Left ventricle myocardium superior (tissue), 1 donor: ENCODE data around the gene LAMA3. TPM values are rescaled to one million over a fixed set of nuclear protein-coding genes. Genes with fewer than 3 reads are reported as not detected.

Experiments
- ATAC-seq: fragments of 200-7000 bp; cut with Tn5 transposase; one replicate; pipeline ENCODE4 v1.9.1; 2020; ENCODE audit warnings: mild to moderate bottlenecking, moderate library complexity
- DNase-seq: peaks from one replicate; pipeline ENCODE4 v3.0.0-alpha.2; 2020
- intact Hi-C: fragments of 100-400 bp; cut with micrococcal nuclease; formaldehyde crosslinking; loops from one replicate; pipeline ENCODE4 v1.11.0; 2022
- total RNA-seq: library from RNA; stranded (reverse); fragmentation: NEBNext Ultra II Directional; extraction: Animal tissue kit (Norgen Biotek cat#: 25700); gene quantifications from one replicate; pipeline ENCODE4 v1.2.1, GENCODE V29; 2021
- donor health status: DM: no; HTN: yes; CAD: no; lungs with severe emphysema.

LAMA3 gene
- total RNA-seq, 1 donor from 2014 or later: 3.4 TPM

DNA sequence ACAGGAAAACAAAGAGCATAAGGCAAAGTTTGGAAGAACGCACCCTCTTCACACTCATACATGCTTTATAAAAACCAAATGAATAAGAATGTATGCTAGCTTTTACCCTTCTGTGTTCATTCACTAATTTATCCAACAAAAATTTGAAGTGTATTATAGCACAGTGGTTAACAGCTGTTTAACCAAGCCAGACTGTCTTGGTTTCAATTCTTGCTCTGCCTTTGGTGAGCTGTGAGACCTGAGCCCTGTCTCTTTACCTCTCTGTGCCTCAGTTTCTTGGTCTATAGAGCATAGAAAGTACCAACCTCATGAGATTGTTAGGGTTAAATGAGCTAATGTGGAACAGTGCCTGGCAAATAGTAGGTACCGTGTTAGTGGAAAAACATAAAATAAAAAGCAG, 220.8 kb downstream of the LAMA3 start:
- ATAC-seq (no peak), DNase-seq (no peak)
- intact Hi-C loops: no loop called here

GRCh38 chr18:23912356-23912755, 223.1 kb downstream of the LAMA3 start:
- DNase-seq (no peak), ATAC-seq (no peak)
- intact Hi-C loops: no loop called here

DNA sequence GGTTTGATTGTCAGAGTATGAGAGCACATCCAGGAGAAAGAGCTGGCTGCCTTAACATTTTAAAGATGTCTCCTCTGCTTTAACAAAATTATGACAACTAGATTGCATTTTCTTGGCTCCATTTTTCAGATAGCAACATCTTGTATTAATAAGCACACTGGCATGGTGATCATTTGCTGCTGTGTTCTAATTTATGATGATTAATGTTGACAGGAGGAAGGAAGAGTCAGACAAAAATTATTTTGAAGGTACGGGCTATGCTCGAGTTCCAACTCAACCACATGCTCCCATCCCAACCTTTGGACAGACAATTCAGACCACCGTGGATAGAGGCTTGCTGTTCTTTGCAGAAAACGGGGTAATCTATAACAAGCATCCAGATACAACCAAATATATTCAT, 227.1 kb downstream of the LAMA3 start:
- no peak for DNase-seq
- intact Hi-C loops: no loop called here
- ATAC-seq: no peak

DNA sequence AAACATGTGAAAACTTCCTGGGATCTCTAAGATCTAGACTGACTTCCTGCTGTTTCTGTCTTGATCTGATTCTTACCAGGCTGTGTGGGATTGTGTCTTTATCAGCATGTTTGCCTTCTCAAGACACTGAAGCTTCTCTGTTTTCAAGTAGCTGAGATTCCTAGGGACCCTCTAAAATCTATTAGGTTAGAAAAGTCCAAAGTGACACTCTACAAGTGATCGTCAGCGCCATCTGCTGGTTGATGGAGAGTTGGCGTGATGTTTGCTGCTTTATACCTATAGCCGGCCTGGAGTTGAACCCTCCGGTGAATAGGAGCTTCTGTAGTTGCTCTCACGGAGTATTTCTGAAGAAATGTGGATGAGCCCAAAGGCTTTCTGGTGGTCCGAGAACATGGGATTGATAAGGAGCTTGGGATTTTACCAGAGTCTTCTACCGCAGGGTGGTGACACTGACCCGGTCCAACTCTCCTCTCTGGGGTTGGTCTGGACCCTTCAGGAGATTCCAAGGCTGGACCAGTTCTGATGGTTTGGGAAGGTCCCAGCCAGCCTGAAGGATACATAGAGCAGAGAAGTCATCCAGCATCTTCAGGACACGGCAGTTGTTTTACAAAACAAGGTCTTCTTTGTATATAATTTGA, 229.3 kb downstream of the LAMA3 start:
- ATAC-seq (peak; percentile 70), DNase-seq (peak; percentile 82)
- intact Hi-C loops: no loop called here

DNA sequence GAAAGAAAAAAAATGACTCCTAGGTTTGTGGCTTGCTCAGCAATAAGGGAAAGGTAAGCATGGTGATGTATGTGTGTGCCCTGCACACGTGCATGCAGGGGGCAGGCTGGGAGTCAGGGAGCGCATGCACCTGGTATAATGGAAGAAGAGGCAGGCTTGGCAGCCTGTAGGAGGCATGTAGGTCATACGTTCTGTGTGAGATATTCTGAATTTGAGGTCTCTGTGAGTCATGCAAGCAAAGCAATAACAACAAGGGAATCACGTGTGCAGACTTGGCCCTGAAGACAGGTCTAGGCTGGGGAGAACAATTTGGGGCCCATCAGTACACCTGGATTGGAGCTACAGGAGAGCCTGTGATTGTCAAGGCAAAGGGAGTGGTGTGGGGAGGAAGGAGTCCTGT, 230.8 kb downstream of the LAMA3 start:
- intact Hi-C loops: no loop called here
- ATAC-seq (no peak), DNase-seq (no peak)

- intact Hi-C loops: no loop called here
- ATAC-seq: no peak
- no peak for DNase-seq
These were observed 232.5 kb downstream of the LAMA3 start for GRCh38 chr18:23921716-23922285.

DNA sequence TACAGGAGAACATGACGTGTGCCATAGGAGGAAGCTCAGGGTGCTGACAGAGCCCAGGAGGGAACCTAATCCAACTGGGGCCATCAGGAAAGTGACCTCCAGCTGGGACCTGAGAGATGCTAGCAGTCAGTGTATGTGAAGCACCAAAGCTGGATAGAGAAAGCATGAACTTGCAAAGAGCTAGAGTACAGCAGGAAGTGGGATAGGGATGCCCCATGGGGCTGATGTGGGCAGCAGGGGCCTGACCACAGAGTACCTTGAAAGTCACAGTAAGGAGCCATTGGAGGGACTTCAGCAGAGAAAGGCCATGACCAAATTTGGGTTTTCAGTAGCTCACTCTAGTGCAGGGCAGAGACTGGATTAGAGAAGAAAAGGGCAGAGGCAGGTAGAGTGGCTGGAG, 233.7 kb downstream of the LAMA3 start:
- intact Hi-C loops: no loop called here
- no peak for DNase-seq
- no peak for ATAC-seq

GRCh38 chr18:23924813-23925212, 235.6 kb downstream of the LAMA3 start:
- no peak for ATAC-seq
- intact Hi-C loops: no loop called here
- DNase-seq: no peak

DNA sequence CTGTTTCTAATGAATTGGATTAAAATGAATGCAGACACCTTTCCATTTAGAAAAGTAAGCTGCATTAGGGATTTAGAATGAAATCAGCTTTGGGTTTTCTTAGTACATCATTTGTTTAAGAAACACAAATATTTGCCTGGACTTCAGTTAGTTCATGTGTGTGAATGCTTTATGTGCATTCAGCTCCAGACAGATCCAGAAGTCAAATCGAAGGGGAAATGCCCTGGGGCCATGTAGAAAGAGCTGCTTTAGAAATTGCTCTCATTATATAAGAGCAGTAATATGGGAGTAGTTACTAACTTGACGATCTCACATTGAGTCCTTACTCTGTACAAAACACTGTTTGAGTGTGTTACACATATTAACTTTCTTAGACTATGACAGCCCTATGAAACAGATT, 237.3 kb downstream of the LAMA3 start:
- ATAC-seq (no peak), DNase-seq (no peak)
- intact Hi-C loops: no loop called here

DNA sequence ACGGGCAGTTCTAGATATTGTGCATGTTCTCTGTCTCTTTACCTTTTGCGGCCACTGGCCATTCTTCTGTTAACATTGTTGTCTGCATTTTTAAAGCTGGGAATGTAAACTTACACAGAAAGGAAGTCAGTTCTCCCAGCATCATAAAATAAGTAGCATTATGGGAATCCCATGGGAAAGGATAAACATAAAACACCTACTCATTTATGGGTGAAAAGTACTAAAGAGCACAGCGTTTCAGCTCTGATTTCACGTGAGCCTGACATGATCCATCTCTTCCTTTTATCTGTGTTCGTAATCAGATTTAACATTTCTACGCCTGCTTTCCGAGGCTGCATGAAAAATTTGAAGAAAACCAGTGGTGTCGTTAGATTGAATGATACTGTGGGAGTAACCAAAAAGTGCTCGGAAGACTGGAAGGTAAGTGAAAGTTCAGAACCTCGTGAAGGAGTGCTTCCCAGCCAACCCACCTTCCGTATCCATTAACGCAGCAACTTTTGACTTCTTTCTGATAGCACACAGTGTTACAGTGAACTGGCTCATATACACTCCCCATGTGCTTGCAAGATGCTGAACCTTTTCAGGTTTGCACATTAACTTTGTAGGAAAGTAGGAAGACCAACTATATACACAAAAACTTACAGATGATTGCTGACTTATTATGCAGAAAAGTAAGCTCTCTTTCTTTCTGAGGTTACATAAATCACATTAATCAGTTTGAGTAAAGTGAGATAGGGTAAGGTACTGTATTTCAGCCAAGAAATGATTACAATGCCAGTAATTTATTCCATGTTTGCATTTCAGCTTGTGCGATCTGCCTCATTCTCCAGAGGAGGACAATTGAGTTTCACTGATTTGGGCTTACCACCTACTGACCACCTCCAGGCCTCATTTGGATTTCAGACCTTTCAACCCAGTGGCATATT, 238.8 kb downstream of the LAMA3 start:
- DNase-seq (no peak), ATAC-seq (no peak)
- intact Hi-C loops: no loop called here

- no peak for ATAC-seq
- intact Hi-C loops: no loop called here
- DNase-seq: no peak
These were observed 240.2 kb downstream of the LAMA3 start for GRCh38 chr18:23929362-23929930.

GRCh38 chr18:23930002-23930401, 240.7 kb downstream of the LAMA3 start:
- ATAC-seq (no peak), DNase-seq (no peak)
- intact Hi-C loops: no loop called here

DNA sequence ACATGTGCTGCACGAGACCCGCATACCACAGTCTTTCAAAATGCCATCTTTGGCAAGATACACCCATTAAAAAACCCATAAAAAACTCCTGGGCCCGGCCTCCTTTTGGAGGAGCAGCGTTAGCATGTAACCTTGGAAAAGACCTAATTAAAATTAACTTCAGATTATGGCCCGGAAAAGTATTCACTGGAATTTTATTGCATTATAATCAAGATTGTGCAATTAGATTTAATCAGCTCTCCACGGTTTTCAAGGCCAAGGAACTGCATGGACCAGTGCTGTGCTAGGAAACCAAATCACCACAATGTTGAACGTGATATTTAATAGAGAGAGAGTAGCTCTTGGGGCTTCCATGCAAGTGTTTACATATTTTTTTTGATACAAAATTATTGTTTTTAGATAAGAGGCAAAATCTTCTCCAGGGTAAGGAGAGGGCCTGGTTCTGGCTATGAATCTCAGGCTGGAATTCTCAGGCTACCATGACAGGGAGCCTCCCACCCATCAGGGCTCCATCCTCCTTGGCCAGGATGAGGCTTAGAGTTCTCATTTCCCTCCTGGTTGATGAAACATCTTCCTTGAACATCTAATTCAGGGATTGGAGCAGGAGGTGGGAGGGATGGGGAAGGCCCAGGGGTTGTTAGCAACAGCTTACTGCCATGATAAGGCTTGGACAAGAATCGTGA, 243.3 kb downstream of the LAMA3 start:
- DNase-seq: no peak
- intact Hi-C loops: no loop called here
- ATAC-seq: no peak

DNA sequence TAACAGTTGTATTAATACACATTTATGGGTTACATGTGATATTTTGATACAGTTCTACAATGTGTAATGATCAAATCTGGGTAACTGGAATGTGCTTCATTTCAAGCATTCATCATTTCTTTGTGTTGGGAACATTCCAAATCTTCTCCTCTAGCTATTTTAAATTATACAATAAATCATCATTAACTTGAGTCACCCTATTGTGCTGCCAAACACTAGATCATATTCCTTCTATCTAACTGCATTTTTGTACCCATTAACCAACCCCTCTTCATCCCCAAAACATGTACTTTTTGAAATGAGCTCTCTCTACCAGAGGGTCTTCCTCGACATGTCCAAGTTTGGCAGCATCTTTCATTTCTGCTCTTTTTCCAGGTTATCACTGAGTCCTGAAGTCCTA, 244.2 kb downstream of the LAMA3 start:
- DNase-seq (no peak), ATAC-seq (no peak)
- intact Hi-C loops: no loop called here

- intact Hi-C loops: no loop called here
These were observed 245.0 kb downstream of the LAMA3 start for GRCh38 chr18:23934252-23934651.

DNA sequence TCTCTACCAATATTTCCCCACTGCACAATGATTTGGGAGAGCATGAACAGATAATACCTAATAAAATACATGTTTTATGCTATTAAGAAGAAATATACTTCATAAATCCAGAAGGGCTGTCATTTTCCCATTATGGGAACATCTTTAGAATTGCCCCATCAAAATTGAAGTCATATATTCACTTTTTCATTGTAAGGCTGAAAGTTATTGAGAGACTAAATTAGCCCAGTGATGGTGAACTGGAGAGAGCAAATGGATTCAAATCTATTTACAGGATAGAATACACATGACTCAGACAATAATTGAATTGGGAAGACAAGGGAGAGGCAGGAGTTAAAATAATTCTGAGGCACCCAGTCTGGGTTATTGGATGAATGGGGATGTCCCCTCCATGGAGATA, 245.6 kb downstream of the LAMA3 start:
- intact Hi-C loops: no loop called here
- ATAC-seq: no peak
- no peak for DNase-seq

More at GRCh38 chr18:23934252-23934651, 245.0 kb downstream of the LAMA3 start:
- ATAC-seq (no peak), DNase-seq (no peak)

GRCh38 chr18:23935804-23936203, 246.6 kb downstream of the LAMA3 start:
- intact Hi-C loops: no loop called here

DNA sequence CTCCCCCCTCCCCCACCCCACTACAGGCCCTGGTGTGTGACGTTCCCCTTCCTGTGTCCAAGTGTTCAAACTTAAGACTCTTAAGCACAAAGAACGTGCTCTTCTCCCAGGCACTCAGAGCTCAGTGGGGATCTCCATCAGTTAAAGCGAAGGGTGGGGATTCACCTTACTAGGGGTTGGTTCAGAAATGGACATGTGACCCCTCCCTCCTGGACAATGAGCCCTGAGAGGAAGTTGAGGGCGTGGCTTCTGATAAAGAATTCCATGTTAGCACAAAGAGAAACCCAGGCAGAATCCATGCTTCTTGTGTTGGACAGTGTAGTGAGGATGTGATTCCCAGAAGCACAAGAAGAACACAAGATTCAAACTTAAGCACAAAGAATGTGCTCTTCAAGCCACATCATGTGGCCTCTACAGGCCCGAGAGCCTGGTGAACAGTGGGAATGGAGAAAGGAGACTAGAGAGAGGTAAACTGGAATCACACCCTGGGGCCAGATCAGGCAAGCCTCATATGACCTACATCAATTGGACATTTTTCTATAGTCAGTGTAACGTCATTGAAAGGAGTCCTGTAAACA, 247.2 kb downstream of the LAMA3 start:
- intact Hi-C loops: no loop called here
- no peak for DNase-seq
- ATAC-seq: no peak

More at GRCh38 chr18:23935804-23936203, 246.6 kb downstream of the LAMA3 start:
- DNase-seq (no peak), ATAC-seq (no peak)
